ENCODE data around the gene HARS1.
A peak's percentile ranks its signal among the peaks of the same experiment; 100 is the strongest.
"Not testable (repeated sequence)": the region's sequence is repeated elsewhere in the genome, so short reads cannot be mapped to it uniquely, and the experiment has no call there.

The HARS1 gene

GRCh38 chr5:140631831-140632365 lies 59.3 kb downstream of the HARS1 start:
- H3K27ac Mint-ChIP-seq, result peak overlapping the region in 1 of 2 donors; percentile 77

GRCh38 chr5:140631036-140631417 lies 60.1 kb downstream of the HARS1 start:
- H3K27me3 Mint-ChIP-seq, result peaks cover 22% of the 10 kb centered on the region
- no peak for DNase-seq
- ATAC-seq, result no peak
- H3K4me1 Mint-ChIP-seq, result peaks cover 37% of the 10 kb centered on the region
- peaks cover 0 to 8% of the 10 kb centered on the region in 2 donors for H3K9me3 Mint-ChIP-seq
- H3K4me3 Mint-ChIP-seq, result peak overlapping the region in 1 of 2 donors; percentile 0
- H3K27ac Mint-ChIP-seq, result no peak overlapping the region

More at GRCh38 chr5:140631831-140632365, 59.3 kb downstream of the HARS1 start:
- ATAC-seq, result peak; percentile 65
- peak overlapping the region; percentile 90 to 92 for H3K4me3 Mint-ChIP-seq
- DNase-seq, result peak; percentile 31 to 35
- peaks cover 0 to 8% of the 10 kb centered on the region in 2 donors for H3K9me3 Mint-ChIP-seq
- peaks cover 22% of the 10 kb centered on the region for H3K27me3 Mint-ChIP-seq
- H3K4me1 Mint-ChIP-seq, result peaks cover 37% of the 10 kb centered on the region

DNA sequence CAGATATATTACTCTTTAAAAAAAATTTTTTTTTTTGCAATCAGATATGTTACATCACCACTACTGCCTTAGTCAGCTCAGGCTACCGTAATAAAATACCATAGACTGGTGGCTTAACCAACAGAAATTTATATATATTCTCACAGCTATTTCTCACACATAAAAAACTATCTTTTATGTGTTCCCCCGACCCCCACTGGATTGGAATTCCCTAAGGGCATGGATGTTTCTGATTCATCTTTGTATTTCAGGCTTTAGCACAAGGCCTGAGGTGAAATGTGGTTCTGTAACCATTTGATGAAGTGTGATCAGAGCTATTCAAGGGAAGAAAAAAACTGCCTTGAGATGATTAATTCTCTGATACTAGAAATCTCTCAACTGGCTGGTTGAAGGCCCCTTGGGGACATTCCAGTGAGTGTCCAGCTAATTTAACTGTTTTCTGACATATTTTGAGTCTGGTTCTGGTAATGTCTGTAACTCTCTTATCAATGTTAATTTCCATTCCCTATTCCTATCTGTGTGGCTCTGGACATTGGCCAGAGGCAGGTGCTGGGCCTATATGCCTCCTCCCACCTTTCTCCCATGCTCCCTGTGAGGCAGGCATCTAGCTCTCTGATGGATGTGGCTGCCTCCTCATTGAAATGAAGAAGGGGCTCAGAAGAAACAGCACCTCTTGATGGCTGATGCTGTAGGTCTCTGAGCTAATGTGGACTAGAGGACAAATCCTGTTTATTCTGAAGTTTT lies 60.7 kb downstream of the HARS1 start:
- peaks cover 0 to 8% of the 10 kb centered on the region in 2 donors for H3K9me3 Mint-ChIP-seq
- H3K4me1 Mint-ChIP-seq, result peaks cover 35% of the 10 kb centered on the region
- no peak for ATAC-seq
- H3K27ac Mint-ChIP-seq, result no peak overlapping the region
- H3K4me3 Mint-ChIP-seq, result no peak overlapping the region
- no peak for DNase-seq
- H3K27me3 Mint-ChIP-seq, result peaks cover 22% of the 10 kb centered on the region

DNA sequence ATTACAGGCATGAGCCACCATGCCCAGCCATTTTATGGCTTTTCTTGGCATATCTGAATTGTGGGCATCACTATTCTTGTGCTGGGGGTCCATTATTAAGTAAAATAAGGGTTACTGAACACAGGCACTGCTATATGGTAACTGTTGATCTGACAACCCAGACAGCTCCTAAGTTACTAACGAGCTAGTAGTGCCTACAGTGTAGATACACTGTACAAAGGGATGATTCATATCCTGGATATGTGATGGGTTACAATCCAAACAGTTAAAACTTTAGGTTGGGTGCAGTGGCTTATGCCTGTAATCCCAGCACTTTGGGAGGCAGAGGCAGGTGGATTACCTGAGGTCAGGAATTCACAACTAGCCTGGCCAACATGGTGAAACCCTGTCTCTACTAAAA lies 62.5 kb downstream of the HARS1 start:
- ATAC-seq (no peak), DNase-seq (no peak)
- Mint-ChIP-seq H3K9me3 (peaks cover 0 to 8% of the 10 kb centered on the region in 2 donors), H3K4me1 (peaks cover 21% of the 10 kb centered on the region), H3K27me3 (peaks cover 22% of the 10 kb centered on the region), H3K27ac (no peak overlapping the region), H3K4me3 (no peak overlapping the region)

- Mint-ChIP-seq H3K27ac (no peak overlapping the region), H3K27me3 (peaks cover 22% of the 10 kb centered on the region), H3K9me3 (peaks cover 0 to 8% of the 10 kb centered on the region in 2 donors), H3K4me3 (no peak overlapping the region), H3K4me1 (peaks cover 14% of the 10 kb centered on the region)
- ATAC-seq (no peak), DNase-seq (no peak)
These were observed 63.2 kb downstream of the HARS1 start for GRCh38 chr5:140627972-140628371.

GRCh38 chr5:140624886-140625285 lies 66.3 kb downstream of the HARS1 start:
- H3K9me3 Mint-ChIP-seq, ATAC-seq, H3K4me1 Mint-ChIP-seq, H3K4me3 Mint-ChIP-seq, H3K27me3 Mint-ChIP-seq, DNase-seq, H3K27ac Mint-ChIP-seq: not testable (repeated sequence)
